Heart right ventricle (tissue), 16 donors: ENCODE data around the gene MMP20. TPM values are rescaled to one million over a fixed set of nuclear protein-coding genes. Genes with fewer than 3 reads are reported as not detected.

Experiments
- ATAC-seq, 8 donors: fragments of 200-7000 bp; cut with Tn5 transposase; one replicate each; pipeline ENCODE4 v1.9.1; 2020; ENCODE audit warnings: mild to moderate bottlenecking in 8 of 8, moderate library complexity in 8 of 8, moderate number of reproducible peaks in 1 of 8
- DNase-seq, 2 donors: peaks; one replicate each; pipeline ENCODE4 v3.0.0-alpha.2; 2020
- H3K27ac ChIP-seq, 10 donors: fragments of 200-600 bp; sonication (generic) in 2 of 10; one replicate each; pipeline versions ENCODE4 v1.5.0 to v1.8.0; 2020 to 2022; ENCODE audit warnings: mild to moderate bottlenecking in 3 of 10
- H3K27me3 ChIP-seq, 7 donors: fragments of 200-600 bp; one replicate each; pipeline ENCODE4 v1.8.0; 2021 to 2022; ENCODE audit warnings: mild to moderate bottlenecking in 2 of 7
- H3K36me3 ChIP-seq, 9 donors: fragments of 200-600 bp; sonication (generic) in 1 of 9; one replicate each; pipeline versions ENCODE4 v1.5.0 to v1.8.0; 2020 to 2022; ENCODE audit warnings: mild to moderate bottlenecking in 2 of 9
- H3K4me1 ChIP-seq, 9 donors: fragments of 200-600 bp; sonication (generic) in 1 of 9; one replicate each; pipeline versions ENCODE4 v1.5.0 to v1.8.0; 2020 to 2022; ENCODE audit warnings: mild to moderate bottlenecking in 4 of 9
- H3K4me3 ChIP-seq, 10 donors: fragments of 200-600 bp; sonication (generic) in 2 of 10; one replicate each; pipeline versions ENCODE4 v1.5.0 to v1.8.0; 2020 to 2022; ENCODE audit warnings: mild to moderate bottlenecking in 7 of 10, moderate library complexity in 2 of 10
- H3K9me3 ChIP-seq, 11 donors: fragments of 200-600 bp in 10 of 11; sonication (generic) in 2 of 11; one replicate each; pipeline versions ENCODE4 v1.5.0 to v1.8.0; 2013 to 2022; ENCODE audit warnings: mild to moderate bottlenecking in 2 of 11, control low read depth in 1 of 11, moderate library complexity in 1 of 11
- WGBS, 2 donors: extraction: QIAGEN DNeasy Blood & Tissue Kit; methylation state at CpG; one replicate each; pipeline ENCODE4 v1.1.7; 2013; ENCODE audit warnings: inconsistent platforms in 1 of 2; 5-methylcytosine and 5-hydroxymethylcytosine counted together
- intact Hi-C, 10 donors: fragments of 100-400 bp; cut with DNase I; formaldehyde crosslinking; loops; one replicate each; pipeline versions ENCODE4 v1.11.1 to v1.14.2; 2022
- polyA plus RNA-seq, 2 donors: library from polyadenylated mRNA; stranded (reverse); fragments of 200-250 nt; gene quantifications; one replicate each; pipeline ENCODE4 v1.2.3, GENCODE V29; 2013
- total RNA-seq, 10 donors: library from RNA; stranded (reverse); fragmentation: NEBNext Ultra II Directional in 3 of 10; extraction: Animal tissue kit (Norgen Biotek cat#: 25700) in 3 of 10; gene quantifications; one replicate each; pipeline versions ENCODE4 v1.2.1 to v1.2.4, GENCODE V29; 2021 to 2023
- TF ChIP-seq, protein P1 (sequence below), 9 donors: fragments of 200-600 bp; sonication (generic) in 2 of 9; IDR thresholded peaks; one replicate each; pipeline versions ENCODE4 v1.5.0 to v1.8.0; 2021 to 2022; ENCODE audit warnings: antibody characterized with exemption in 9 of 9, mild to moderate bottlenecking in 5 of 9, moderate library complexity in 1 of 9
- donor health status: Arrhythmogenic right ventricular cardiomyopathy.
- donor health status: ischemic (EF 13 %, LVEDD 7.1; RV severe dilation, severe dysfunction).
- donor health status: healthy with polysubstance abuse.
- donor health status: DM: no; HTN: yes; CAD: no.
- donor health status: DM: no; HTN: no; CAD: no.
- donor health status: ischemic (EF 25% LVEDD 6.9; RV normal size, moderate dysfunction).
- donor health status: ischemic (EF 25% LVEDD 5.7; RV mildly dilated, moderate dysfunction).
- donor health status: healthy.
- donor health status: DM: yes; HTN: yes; CAD: no.
- donor health status: Ischemic cardiomyopathy.
- donor health status: ischemic (EF 35%, LVEDD 5.7; RV mildly dilated, moderate dysfunction).
- donor health status: nonischemic (EF 11% LVEDD 7.7; RV severe dilation, severe dysfunction).
- donor health status: DM: yes; HTN: yes; CAD: no.
- donor health status: PGD.
- donor health status: ischemic (EF 29% LVEDD 5.4; RV normal size, mild dysfunction).
- donor health status: nonischemic (EF 23%, LVEDD 6.1; RV moderate dilation, normal function).

The MMP20 gene
- total and polyA plus RNA-seq, 12 donors: not detected

DNA sequence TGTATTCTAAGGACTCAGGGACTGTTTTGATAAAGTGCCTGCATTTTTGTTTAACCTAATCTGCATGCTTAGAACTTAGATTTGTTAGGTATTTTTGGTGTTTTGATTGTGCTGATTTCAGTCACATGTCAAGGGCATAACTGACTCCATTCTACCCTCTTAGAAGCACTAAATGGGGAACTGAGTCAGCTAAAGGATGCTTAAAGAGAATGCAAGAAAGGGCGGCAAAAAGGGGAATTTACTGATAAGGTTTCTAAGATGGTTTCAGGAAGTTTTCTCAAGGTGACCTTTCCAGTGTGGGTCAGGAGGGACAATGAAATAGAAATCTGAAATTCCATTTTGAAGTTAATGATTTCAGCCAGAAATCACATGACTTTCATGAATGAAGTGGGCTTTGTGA, 43.0 kb downstream of the MMP20 start:
- ATAC-seq: no peak
- DNase-seq: no peak
- 48 to 57% methylated on average over 1 of the region's 1 CpG for WGBS, 2 donors
- Histone ChIP-seq H3K36me3 (no peaks in the 10 kb centered on the region), H3K9me3 (peaks cover 0 to 6% (median 0%) of the 10 kb centered on the region in 11 donors), H3K27ac (no peak overlapping the region), H3K4me3 (no peak overlapping the region), H3K4me1 (peaks cover 0 to 7% (median 0%) of the 10 kb centered on the region in 9 donors), H3K27me3 (no peaks in the 10 kb centered on the region)
- intact Hi-C loops: no loop called here
- TF ChIP-seq, protein P1, sequence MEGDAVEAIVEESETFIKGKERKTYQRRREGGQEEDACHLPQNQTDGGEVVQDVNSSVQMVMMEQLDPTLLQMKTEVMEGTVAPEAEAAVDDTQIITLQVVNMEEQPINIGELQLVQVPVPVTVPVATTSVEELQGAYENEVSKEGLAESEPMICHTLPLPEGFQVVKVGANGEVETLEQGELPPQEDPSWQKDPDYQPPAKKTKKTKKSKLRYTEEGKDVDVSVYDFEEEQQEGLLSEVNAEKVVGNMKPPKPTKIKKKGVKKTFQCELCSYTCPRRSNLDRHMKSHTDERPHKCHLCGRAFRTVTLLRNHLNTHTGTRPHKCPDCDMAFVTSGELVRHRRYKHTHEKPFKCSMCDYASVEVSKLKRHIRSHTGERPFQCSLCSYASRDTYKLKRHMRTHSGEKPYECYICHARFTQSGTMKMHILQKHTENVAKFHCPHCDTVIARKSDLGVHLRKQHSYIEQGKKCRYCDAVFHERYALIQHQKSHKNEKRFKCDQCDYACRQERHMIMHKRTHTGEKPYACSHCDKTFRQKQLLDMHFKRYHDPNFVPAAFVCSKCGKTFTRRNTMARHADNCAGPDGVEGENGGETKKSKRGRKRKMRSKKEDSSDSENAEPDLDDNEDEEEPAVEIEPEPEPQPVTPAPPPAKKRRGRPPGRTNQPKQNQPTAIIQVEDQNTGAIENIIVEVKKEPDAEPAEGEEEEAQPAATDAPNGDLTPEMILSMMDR (IDR thresholded peaks at IDR 0.05): no peak

DNA sequence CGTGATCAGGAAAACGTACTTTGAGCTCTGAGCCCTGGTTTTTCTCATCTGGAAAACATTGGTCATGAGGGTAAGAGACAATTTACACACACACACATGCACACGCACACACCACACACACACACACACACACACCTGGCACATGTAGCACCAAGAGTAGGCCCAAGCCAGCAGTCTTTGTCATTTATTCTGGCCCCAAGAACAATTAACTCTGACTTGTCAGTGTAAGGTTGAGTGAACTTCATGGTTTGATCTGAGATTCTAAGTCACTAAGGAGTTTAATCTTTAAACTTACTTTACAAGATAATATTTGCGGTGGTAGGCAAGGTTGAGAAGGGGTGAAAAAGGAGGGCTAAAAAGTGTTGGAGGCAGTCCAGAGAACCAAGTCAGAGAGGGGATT, 44.1 kb downstream of the MMP20 start:
- no peak for DNase-seq
- Histone ChIP-seq H3K27me3 (no peaks in the 10 kb centered on the region), H3K27ac (no peak overlapping the region), H3K9me3 (peaks cover 0 to 6% (median 0%) of the 10 kb centered on the region in 11 donors), H3K4me1 (peaks cover 0 to 15% (median 0%) of the 10 kb centered on the region in 9 donors), H3K4me3 (no peak overlapping the region), H3K36me3 (no peaks in the 10 kb centered on the region)
- TF ChIP-seq, protein P1 (IDR thresholded peaks at IDR 0.05): no peak
- WGBS, 2 donors: 81% methylated on average over 4 of the region's 4 CpGs
- intact Hi-C loops: no loop called here
- no peak for ATAC-seq

DNA sequence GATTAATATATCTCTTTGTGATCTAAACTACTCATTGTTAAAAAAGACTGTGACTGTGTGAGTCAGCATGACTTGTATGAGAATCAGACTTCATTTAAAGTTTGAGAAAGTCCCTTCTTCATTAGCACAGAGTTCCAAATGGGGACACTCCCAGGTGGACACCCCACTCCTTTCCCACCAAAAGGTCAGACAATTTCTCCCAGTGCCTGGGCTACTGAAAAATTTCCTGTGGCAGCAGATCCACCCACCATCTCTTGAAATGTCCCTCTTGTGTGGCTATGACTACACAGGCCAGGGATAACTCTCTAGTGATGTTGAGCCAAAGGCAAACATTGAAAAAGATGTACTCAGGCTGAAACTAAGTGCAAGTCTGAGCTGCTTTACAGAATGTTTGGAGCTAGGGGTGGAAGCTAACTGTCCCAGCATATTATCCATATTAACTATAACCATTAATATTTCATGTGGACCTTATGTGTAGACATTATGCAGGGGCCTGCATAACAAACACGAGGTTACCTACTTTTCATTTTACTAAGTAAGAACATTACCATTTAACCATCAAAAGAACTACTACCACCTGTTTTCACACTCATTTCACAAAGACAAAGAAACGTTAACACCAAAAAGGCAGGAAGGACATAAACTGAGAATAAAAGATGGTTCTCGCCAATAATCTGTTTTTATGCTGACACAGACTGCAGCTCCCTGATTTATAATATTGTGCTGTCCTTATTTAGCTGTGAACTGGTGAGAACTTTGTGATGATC, 44.8 kb downstream of the MMP20 start:
- ATAC-seq (no peak), DNase-seq (no peak)
- Histone ChIP-seq H3K4me3 (no peak overlapping the region), H3K4me1 (peaks cover 0 to 15% (median 0%) of the 10 kb centered on the region in 9 donors), H3K9me3 (peaks cover 0 to 6% (median 0%) of the 10 kb centered on the region in 11 donors), H3K27me3 (no peaks in the 10 kb centered on the region), H3K27ac (no peak overlapping the region), H3K36me3 (no peaks in the 10 kb centered on the region)
- 76 to 81% methylated on average over 3 of the region's 3 CpGs for WGBS, 2 donors
- TF ChIP-seq, protein P1 (IDR thresholded peaks at IDR 0.05): no peak
- intact Hi-C loops: no loop called here

DNA sequence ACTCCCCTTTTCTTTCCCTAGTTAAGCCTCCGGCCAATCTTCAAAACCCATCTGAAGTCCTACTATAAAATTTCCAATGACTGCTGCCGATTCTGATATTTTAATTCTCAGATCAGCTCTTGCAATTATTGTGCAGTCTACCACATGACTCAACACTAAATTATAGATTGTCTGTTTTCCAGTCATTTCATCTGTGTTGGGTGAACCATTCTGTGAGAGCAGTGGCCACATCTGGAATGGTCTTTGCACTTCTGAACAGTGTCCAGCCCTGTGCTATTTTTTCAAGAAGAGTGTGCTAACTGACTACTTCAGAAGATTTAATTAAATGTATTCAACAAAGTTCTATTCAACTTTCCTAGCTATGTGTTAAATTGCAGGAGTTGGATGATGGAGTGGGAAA, 47.4 kb downstream of the MMP20 start:
- Histone ChIP-seq H3K36me3 (no peaks in the 10 kb centered on the region), H3K27ac (no peak overlapping the region), H3K27me3 (no peaks in the 10 kb centered on the region), H3K9me3 (no peaks in the 10 kb centered on the region), H3K4me3 (no peak overlapping the region), H3K4me1 (peaks cover 0 to 15% (median 0%) of the 10 kb centered on the region in 9 donors)
- ATAC-seq (no peak), DNase-seq (no peak)
- intact Hi-C loops: no loop called here
- whole genome bisulfite sequencing, 2 donors: 56 to 79% methylated on average over 2 of the region's 2 CpGs
- TF ChIP-seq, protein P1 (IDR thresholded peaks at IDR 0.05): no peak
